Measurements from ENCODE around the gene NEURL3. TPM values are rescaled to one million over a fixed set of nuclear protein-coding genes. Genes with fewer than 3 reads are reported as not detected.

NEURL3 gene
- total and polyA plus RNA-seq, 9 of the 15 experiments (the other 6 are each of a cell fraction or from before 2014, with no cell fraction given), result not detected

GRCh38 chr2:96537066-96537733, 32.0 kb upstream of the NEURL3 start (continued):
- TF ChIP-seq BRF2 (IDR thresholded peaks at IDR 0.05; ENCODE audit: borderline replicate concordance, insufficient read depth, insufficient read length), result no peak
- no peak for TF ChIP-seq GATAD2B (IDR thresholded peaks at IDR 0.05; ENCODE audit: borderline replicate concordance)
- no peak for TF ChIP-seq BRF1 (IDR thresholded peaks at IDR 0.05; ENCODE audit: borderline replicate concordance, extremely low read depth, insufficient read length)
- TF ChIP-seq LCOR (CRISPR knock-in tag; IDR thresholded peaks at IDR 0.05), result no peak
- TF ChIP-seq MXI1 (IDR thresholded peaks at IDR 0.05; ENCODE audit: low read depth, low read length), result 0 out of 2 replicates have a peak, but pooled peaks have one; percentile 4
- TF ChIP-seq NR2C1 (IDR thresholded peaks at IDR 0.05), result no peak
- no peak for TF ChIP-seq NR2C1 (tag; IDR thresholded peaks at IDR 0.05)
- TF ChIP-seq RNF2 (IDR thresholded peaks at IDR 0.05), result no peak; the same call in 1 of the 2 replicates
- peak; percentile 66 for TF ChIP-seq MAX (CRISPR knock-in tag; IDR thresholded peaks at IDR 0.05)
- peak; percentile 21; the same call in 1 of the 2 replicates for TF ChIP-seq CREM (IDR thresholded peaks at IDR 0.05; ENCODE audit: low read depth)
- TF ChIP-seq SUPT5H (IDR thresholded peaks at IDR 0.05), result 0 out of 2 replicates have a peak, but pooled peaks have one; percentile 5
- no peak for TF ChIP-seq ZNF239 (CRISPR knock-in tag; IDR thresholded peaks at IDR 0.05)
- TF ChIP-seq HOMEZ (CRISPR knock-in tag; IDR thresholded peaks at IDR 0.05), result no peak
- TF ChIP-seq PKNOX1 (IDR thresholded peaks at IDR 0.05), result peak; percentile 72
- no peak for TF ChIP-seq RERE (CRISPR knock-in tag; IDR thresholded peaks at IDR 0.05; ENCODE audit: borderline replicate concordance)
- no peak for TF ChIP-seq CBX1 (IDR thresholded peaks at IDR 0.05; ENCODE audit: low read depth)
- TF ChIP-seq BACH1 (tag; IDR thresholded peaks at IDR 0.05), result no peak
- TF ChIP-seq BRCA1 (IDR thresholded peaks at IDR 0.05), result no peak
- no peak for TF ChIP-seq BRCA1 (CRISPR knock-in tag; IDR thresholded peaks at IDR 0.05)
- TF ChIP-seq CHCHD3 (CRISPR knock-in tag; IDR thresholded peaks at IDR 0.05), result no peak
- TF ChIP-seq HNRNPL (IDR thresholded peaks at IDR 0.05; ENCODE audit: low read depth, low read length), result 0 out of 2 replicates have a peak, but pooled peaks have one; percentile 28

All from K562 (cell line).